ENCODE data around the gene ANKRD10. TPM values are rescaled to one million over a fixed set of nuclear protein-coding genes. Genes with fewer than 3 reads are reported as not detected.
"Not testable (repeated sequence)": the region's sequence is repeated elsewhere in the genome, so short reads cannot be mapped to it uniquely, and the experiment has no call there.

ANKRD10 gene
- total RNA-seq, 4 donors from 2014 or later = 19.3 to 62.9 (median 29.4) TPM

- Histone ChIP-seq H3K4me1 (peaks cover 0 to 6% (median 0%) of the 10 kb centered on the region in 3 donors), H3K27ac (no peak overlapping the region), H3K4me3 (no peak overlapping the region), H3K36me3 (no peaks in the 10 kb centered on the region), H3K9me3 (peaks cover 0 to 6% (median 4%) of the 10 kb centered on the region in 3 donors), H3K27me3 (no peaks in the 10 kb centered on the region)
- DNase-seq = no peak
- intact Hi-C loops (cut with DNase I) = no loop called here
- no peak for TF ChIP-seq CTCF (IDR thresholded peaks at IDR 0.05)
- TF ChIP-seq POLR2A (IDR thresholded peaks at IDR 0.05) = no peak
- 71 to 73% methylated on average over 2 of the region's 2 CpGs for WGBS, 2 donors
Measured at GRCh38 chr13:110960204-110960603, 45.3 kb upstream of the ANKRD10 start.

GRCh38 chr13:110957931-110958330 lies 43.1 kb upstream of the ANKRD10 start:
- DNase-seq = no peak
- Histone ChIP-seq H3K27ac (no peak overlapping the region), H3K27me3 (no peaks in the 10 kb centered on the region), H3K9me3 (no peaks in the 10 kb centered on the region), H3K36me3 (no peaks in the 10 kb centered on the region), H3K4me1 (peaks cover 0 to 12% (median 0%) of the 10 kb centered on the region in 3 donors), H3K4me3 (no peak overlapping the region)
- WGBS, 2 donors = 86 to 96% methylated on average over 1 to 4 of the region's 6 CpGs
- intact Hi-C loops (cut with DNase I) = no loop called here
- TF ChIP-seq POLR2A (IDR thresholded peaks at IDR 0.05) (no peak), CTCF (IDR thresholded peaks at IDR 0.05) (no peak)

- DNase-seq = no peak
- intact Hi-C loops (cut with DNase I) = no loop called here
- Histone ChIP-seq H3K27me3 (no peaks in the 10 kb centered on the region), H3K36me3 (no peaks in the 10 kb centered on the region), H3K4me3 (no peak overlapping the region), H3K4me1 (peaks cover 0 to 15% (median 0%) of the 10 kb centered on the region in 3 donors), H3K9me3 (no peaks in the 10 kb centered on the region), H3K27ac (no peak overlapping the region)
- TF ChIP-seq CTCF (IDR thresholded peaks at IDR 0.05) = no peak
- TF ChIP-seq POLR2A (IDR thresholded peaks at IDR 0.05) = no peak
- WGBS, 2 donors = 77 to 82% methylated on average over 9 to 10 of the region's 10 CpGs
Measured at GRCh38 chr13:110957181-110957884, 42.5 kb upstream of the ANKRD10 start.

GRCh38 chr13:110956216-110956615 lies 41.3 kb upstream of the ANKRD10 start:
- WGBS, 2 donors = 85% methylated on average over 7 of the region's 12 CpGs; no CpG with 5 or more reads in 1 of the 2 donors
- peaks cover 0 to 17% (median 0%) of the 10 kb centered on the region in 3 donors for H3K4me1 ChIP-seq
- intact Hi-C loops (cut with DNase I); H3K9me3 ChIP-seq; H3K4me3 ChIP-seq; H3K27ac ChIP-seq; DNase-seq; H3K36me3 ChIP-seq; H3K27me3 ChIP-seq: not testable (repeated sequence)

GRCh38 chr13:110955608-110956007 lies 40.7 kb upstream of the ANKRD10 start:
- H3K4me3 ChIP-seq; intact Hi-C loops (cut with DNase I); H3K9me3 ChIP-seq; DNase-seq; H3K36me3 ChIP-seq; H3K27me3 ChIP-seq: not testable (repeated sequence)
- Histone ChIP-seq H3K4me1 (peaks cover 0 to 17% (median 0%) of the 10 kb centered on the region in 3 donors), H3K27ac (peak overlapping the region in 2 of 4 donors; percentile 57 to 75)
- WGBS, 2 donors = no CpG with 5 or more reads among the region's 7 CpGs

- not testable (repeated sequence) for H3K36me3 ChIP-seq, DNase-seq
- H3K27ac ChIP-seq = peak overlapping the region in 2 of 4 donors; percentile 57 to 75
Measured at GRCh38 chr13:110955072-110955503, 40.2 kb upstream of the ANKRD10 start.

GRCh38 chr13:110954533-110954920 lies 39.7 kb upstream of the ANKRD10 start:
- Histone ChIP-seq H3K27ac (peak overlapping the region in 2 of 4 donors; percentile 46 to 69), H3K4me1 (peaks cover 0 to 17% (median 0%) of the 10 kb centered on the region in 3 donors)
- H3K36me3 ChIP-seq; H3K27me3 ChIP-seq; DNase-seq; intact Hi-C loops (cut with DNase I); H3K9me3 ChIP-seq; H3K4me3 ChIP-seq: not testable (repeated sequence)
- 60 to 73% methylated on average over 4 to 6 of the region's 15 CpGs for WGBS, 2 donors

More at GRCh38 chr13:110955072-110955503, 40.2 kb upstream of the ANKRD10 start:
- peaks cover 0 to 17% (median 0%) of the 10 kb centered on the region in 3 donors for H3K4me1 ChIP-seq
- WGBS, 2 donors = 56% methylated on average over 6 of the region's 11 CpGs; no CpG with 5 or more reads in 1 of the 2 donors
- H3K9me3 ChIP-seq; intact Hi-C loops (cut with DNase I); H3K4me3 ChIP-seq; H3K27me3 ChIP-seq: not testable (repeated sequence)
